HepG2 (cell line): Measurements from ENCODE around the gene NACC2. TPM values are rescaled to one million over a fixed set of nuclear protein-coding genes. Genes with fewer than 3 reads are reported as not detected.

Experiments used
- AGO1 ChIP-seq: fragments of 200-400 bp; formaldehyde crosslinking; IDR thresholded peaks from 2 replicates; pipeline ENCODE4 v1.6.1; 2017; ENCODE audit warnings: mild to moderate bottlenecking, low read depth, low read length, moderate library complexity; ENCODE audit not compliant: poor library complexity, severe bottlenecking
- ATAD3A ChIP-seq: sonication (generic); formaldehyde crosslinking; IDR thresholded peaks from 2 replicates; pipeline ENCODE4 v1.4.0; 2020; ENCODE audit warnings: missing genetic modification reagents
- BCL3 ChIP-seq: sonication (generic); formaldehyde crosslinking; IDR thresholded peaks from 2 replicates; pipeline ENCODE4 v1.5.1; 2020; ENCODE audit warnings: mild to moderate bottlenecking, missing genetic modification reagents, moderate library complexity
- ETV6 ChIP-seq: sonication (generic); formaldehyde crosslinking; conservative IDR thresholded peaks from 2 replicates; pipeline ENCODE4 v1.4.0; 2020; ENCODE audit warnings: missing genetic modification reagents
- FOXA1 ChIP-seq, 2 experiments: fragments of 450-650 bp in 1 of 2; sonication (generic) in 1 of 2; formaldehyde crosslinking in 1 of 2; IDR thresholded peaks; 2 replicates each; pipeline versions ENCODE4 v1.4.0 to v1.6.1; 2016 to 2020; ENCODE audit warnings: missing genetic modification reagents in 1 of 2
- GATAD2A ChIP-seq: IDR thresholded peaks from 2 replicates; pipeline ENCODE4 v1.6.1; 2016
- HDAC2 ChIP-seq: sonication (generic); formaldehyde crosslinking; IDR thresholded peaks from 2 replicates; pipeline ENCODE4 v1.4.0; 2020; ENCODE audit warnings: missing genetic modification reagents
- HES4 ChIP-seq: sonication (generic); formaldehyde crosslinking; IDR thresholded peaks from 2 replicates; pipeline ENCODE4 v1.9.0; 2021; ENCODE audit warnings: mild to moderate bottlenecking, missing genetic modification reagents, borderline replicate concordance
- MTA3 ChIP-seq: sonication (generic); formaldehyde crosslinking; IDR thresholded peaks from 2 replicates; pipeline ENCODE4 v1.4.0; 2020; ENCODE audit warnings: missing genetic modification reagents
- NCOA5 ChIP-seq: sonication (generic); formaldehyde crosslinking; IDR thresholded peaks from 2 replicates; pipeline ENCODE4 v1.4.0; 2020; ENCODE audit warnings: missing genetic modification reagents
- RBAK ChIP-seq: sonication (generic); formaldehyde crosslinking; IDR thresholded peaks from 2 replicates; pipeline ENCODE4 v1.5.1; 2020; ENCODE audit warnings: mild to moderate bottlenecking, missing genetic modification reagents
- SMC3 ChIP-seq: IDR thresholded peaks from 2 replicates; pipeline ENCODE4 v1.6.1; 2011; ENCODE audit warnings: low read length, improper control_type of control experiment
- TBL1XR1 ChIP-seq: fragments of 150-350 bp; IDR thresholded peaks from 2 replicates; pipeline ENCODE4 v1.6.1; 2014; ENCODE audit warnings: borderline replicate concordance, low read length; ENCODE audit not compliant: partially characterized antibody
- TRIM24 ChIP-seq: sonication (generic); formaldehyde crosslinking; IDR thresholded peaks from 2 replicates; pipeline ENCODE4 v1.8.0; 2022; ENCODE audit warnings: mild to moderate bottlenecking, missing genetic modification reagents
- ZFP1 ChIP-seq: IDR thresholded peaks from 2 replicates; pipeline ENCODE4 v1.6.1; 2016
- ZFP82 ChIP-seq: sonication (generic); formaldehyde crosslinking; IDR thresholded peaks from 2 replicates; pipeline ENCODE4 v1.5.1; 2020; ENCODE audit warnings: mild to moderate bottlenecking, missing genetic modification reagents, borderline replicate concordance
- ZNF687 ChIP-seq: sonication (generic); formaldehyde crosslinking; IDR thresholded peaks from 2 replicates; pipeline ENCODE4 v1.5.1; 2020; ENCODE audit warnings: mild to moderate bottlenecking, missing genetic modification reagents, moderate library complexity
- ZSCAN5A ChIP-seq: sonication (generic); formaldehyde crosslinking; IDR thresholded peaks from 2 replicates; pipeline ENCODE4 v1.8.0; 2022; ENCODE audit warnings: mild to moderate bottlenecking, missing genetic modification reagents, borderline replicate concordance
- polyA plus RNA-seq, 8 experiments: library from polyadenylated mRNA; depleted of rRNA in 3 of 8; stranded (reverse) in 7 of 8; unstranded in 1 of 8; fragments of >200 nt; fragmentation: Illumina TruSeq in 4 of 8; extraction: Trizol in 4 of 8; gene quantifications; 2 replicates each; pipeline versions ENCODE4 v1.2.1 to v1.2.3, GENCODE V29; 2011 to 2016; ENCODE audit warnings: low read depth in 4 of 8, missing spikeins in 1 of 8, mixed read lengths in 1 of 8; ENCODE audit not compliant: insufficient read depth in 1 of 8
- total RNA-seq, 5 experiments: library from RNA; depleted of rRNA; stranded (reverse); fragments of >200 nt; fragmentation: Illumina TruSeq; extraction: Trizol; gene quantifications; 2 replicates each; pipeline ENCODE4 v1.2.3, GENCODE V29; 2016; ENCODE audit warnings: low read depth in 1 of 5
- TF ChIP-seq, protein P1 (sequence below): sonication (generic); formaldehyde crosslinking; IDR thresholded peaks from 2 replicates; pipeline ENCODE4 v1.4.0; 2020; ENCODE audit warnings: missing genetic modification reagents, borderline replicate concordance

NACC2 gene
- total and polyA plus RNA-seq, 2 of the 13 experiments (the other 11 are each of a cell fraction or from before 2014, with no cell fraction given), result 5.9 to 12.3 TPM

GRCh38 chr9:135990468-135991429, 104.3 kb downstream of the NACC2 start (continued):
- TF ChIP-seq ZNF687 (CRISPR knock-in tag), result peak; percentile 61
- TF ChIP-seq SMC3, result no peak
- no peak for TF ChIP-seq ZFP82 (CRISPR knock-in tag)
- TF ChIP-seq, protein P1, sequence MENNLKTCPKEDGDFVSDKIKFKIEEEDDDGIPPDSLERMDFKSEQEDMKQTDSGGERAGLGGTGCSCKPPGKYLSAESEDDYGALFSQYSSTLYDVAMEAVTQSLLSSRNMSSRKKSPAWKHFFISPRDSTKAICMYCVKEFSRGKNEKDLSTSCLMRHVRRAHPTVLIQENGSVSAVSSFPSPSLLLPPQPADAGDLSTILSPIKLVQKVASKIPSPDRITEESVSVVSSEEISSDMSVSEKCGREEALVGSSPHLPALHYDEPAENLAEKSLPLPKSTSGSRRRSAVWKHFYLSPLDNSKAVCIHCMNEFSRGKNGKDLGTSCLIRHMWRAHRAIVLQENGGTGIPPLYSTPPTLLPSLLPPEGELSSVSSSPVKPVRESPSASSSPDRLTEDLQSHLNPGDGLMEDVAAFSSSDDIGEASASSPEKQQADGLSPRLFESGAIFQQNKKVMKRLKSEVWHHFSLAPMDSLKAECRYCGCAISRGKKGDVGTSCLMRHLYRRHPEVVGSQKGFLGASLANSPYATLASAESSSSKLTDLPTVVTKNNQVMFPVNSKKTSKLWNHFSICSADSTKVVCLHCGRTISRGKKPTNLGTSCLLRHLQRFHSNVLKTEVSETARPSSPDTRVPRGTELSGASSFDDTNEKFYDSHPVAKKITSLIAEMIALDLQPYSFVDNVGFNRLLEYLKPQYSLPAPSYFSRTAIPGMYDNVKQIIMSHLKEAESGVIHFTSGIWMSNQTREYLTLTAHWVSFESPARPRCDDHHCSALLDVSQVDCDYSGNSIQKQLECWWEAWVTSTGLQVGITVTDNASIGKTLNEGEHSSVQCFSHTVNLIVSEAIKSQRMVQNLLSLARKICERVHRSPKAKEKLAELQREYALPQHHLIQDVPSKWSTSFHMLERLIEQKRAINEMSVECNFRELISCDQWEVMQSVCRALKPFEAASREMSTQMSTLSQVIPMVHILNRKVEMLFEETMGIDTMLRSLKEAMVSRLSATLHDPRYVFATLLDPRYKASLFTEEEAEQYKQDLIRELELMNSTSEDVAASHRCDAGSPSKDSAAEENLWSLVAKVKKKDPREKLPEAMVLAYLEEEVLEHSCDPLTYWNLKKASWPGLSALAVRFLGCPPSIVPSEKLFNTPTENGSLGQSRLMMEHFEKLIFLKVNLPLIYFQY, result no peak
- TF ChIP-seq BCL3 (CRISPR knock-in tag), result 0 out of 2 replicates have a peak, but pooled peaks have one; percentile 47
- TF ChIP-seq ATAD3A, result no peak
- TF ChIP-seq ZSCAN5A, result no peak
- TF ChIP-seq TRIM24, result no peak
- TF ChIP-seq AGO1, result no peak
- TF ChIP-seq MTA3 (CRISPR knock-in tag), result no peak
- TF ChIP-seq ETV6, result no peak
- TF ChIP-seq HES4 (CRISPR knock-in tag), result no peak
- TF ChIP-seq NCOA5 (CRISPR knock-in tag), result no peak
- TF ChIP-seq HDAC2 (CRISPR knock-in tag), result no peak
- no peak for TF ChIP-seq GATAD2A (CRISPR knock-in tag)
- no peak for TF ChIP-seq RBAK (CRISPR knock-in tag)
- no peak for TF ChIP-seq ZFP1 (CRISPR knock-in tag)
- no peak for TF ChIP-seq TBL1XR1
- no peak for TF ChIP-seq FOXA1 (IDR thresholded peaks at IDR 0.05)
- TF ChIP-seq FOXA1 (CRISPR knock-in tag; IDR thresholded peaks at IDR 0.05), result no peak
